ENCODE results near the gene MTNR1A. TPM values are rescaled to one million over a fixed set of nuclear protein-coding genes. Genes with fewer than 3 reads are reported as not detected.

MTNR1A gene
- total RNA-seq, 1 donor from 2014 or later = 0.98 TPM

GRCh38 chr4:186596850-186597390, 41.6 kb upstream of the MTNR1A start:
- H3K36me3 Mint-ChIP-seq (ENCODE audit: low read depth) = peaks cover 21% of the 10 kb centered on the region
- H3K4me3 Mint-ChIP-seq = no peak overlapping the region
- no peak overlapping the region for H3K27ac Mint-ChIP-seq (ENCODE audit: unreplicated experiment)
- no peaks in the 10 kb centered on the region for H3K4me1 Mint-ChIP-seq
- no peak for DNase-seq (ENCODE audit: low read depth, low spot score)
- TF ChIP-seq CTCF (conservative IDR thresholded peaks at IDR 0.05) = no peak
- no peaks in the 10 kb centered on the region for H3K27me3 Mint-ChIP-seq (ENCODE audit: low read depth)
- H3K9me3 Mint-ChIP-seq = no peaks in the 10 kb centered on the region

DNA sequence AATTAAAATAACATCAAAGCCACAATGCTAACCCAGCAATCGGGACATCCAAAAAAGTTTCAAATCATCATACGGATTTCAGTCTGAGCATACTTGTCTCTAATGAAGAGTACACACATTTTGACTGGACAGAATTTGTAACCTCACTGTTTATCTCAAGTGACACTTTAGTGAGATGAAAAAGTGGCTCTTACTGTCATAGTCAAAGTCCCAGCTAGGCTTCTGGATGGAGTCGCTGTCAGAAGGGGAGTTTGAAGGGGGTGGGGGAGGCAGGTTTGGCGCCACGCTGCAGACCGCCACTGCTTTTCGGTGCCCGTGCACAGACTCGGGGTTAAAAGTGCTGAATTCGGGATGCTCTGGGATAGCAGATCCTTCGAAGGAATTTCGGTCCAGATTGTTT, 41.0 kb upstream of the MTNR1A start:
- TF ChIP-seq CTCF (conservative IDR thresholded peaks at IDR 0.05) = no peak
- H3K9me3 Mint-ChIP-seq = no peaks in the 10 kb centered on the region
- no peaks in the 10 kb centered on the region for H3K4me1 Mint-ChIP-seq
- no peak overlapping the region for H3K27ac Mint-ChIP-seq (ENCODE audit: unreplicated experiment)
- no peak for DNase-seq (ENCODE audit: low read depth, low spot score)
- no peak overlapping the region for H3K4me3 Mint-ChIP-seq
- H3K27me3 Mint-ChIP-seq (ENCODE audit: low read depth) = no peaks in the 10 kb centered on the region
- H3K36me3 Mint-ChIP-seq (ENCODE audit: low read depth) = peaks cover 21% of the 10 kb centered on the region

DNA sequence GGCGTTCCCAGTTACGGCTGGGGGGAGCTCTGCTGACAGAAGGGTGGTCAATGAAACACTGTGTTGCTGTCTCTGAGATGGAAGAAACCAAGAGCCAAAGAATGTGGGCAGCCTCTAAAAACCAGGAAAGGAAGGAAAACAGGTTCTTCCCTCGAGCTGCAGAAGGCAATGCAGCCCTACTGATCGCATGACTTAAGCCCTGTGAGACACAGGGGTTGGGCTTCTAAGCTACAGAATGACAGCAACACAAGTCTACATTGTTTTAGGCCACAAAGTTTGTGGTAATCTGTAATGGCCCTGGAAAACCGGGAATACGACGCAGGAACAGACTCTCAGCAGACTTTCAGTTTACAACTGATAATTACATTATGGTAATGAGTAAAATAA, 38.2 kb upstream of the MTNR1A start:
- H3K36me3 Mint-ChIP-seq (ENCODE audit: low read depth) = peaks cover 21% of the 10 kb centered on the region
- no peak overlapping the region for H3K4me3 Mint-ChIP-seq
- no peak for TF ChIP-seq CTCF (conservative IDR thresholded peaks at IDR 0.05)
- no peak overlapping the region for H3K27ac Mint-ChIP-seq (ENCODE audit: unreplicated experiment)
- no peaks in the 10 kb centered on the region for H3K27me3 Mint-ChIP-seq (ENCODE audit: low read depth)
- DNase-seq (ENCODE audit: low read depth, low spot score) = no peak
- peaks cover 6% of the 10 kb centered on the region for H3K4me1 Mint-ChIP-seq
- no peaks in the 10 kb centered on the region for H3K9me3 Mint-ChIP-seq

- no peak overlapping the region for H3K4me3 Mint-ChIP-seq
- H3K9me3 Mint-ChIP-seq = no peaks in the 10 kb centered on the region
- no peaks in the 10 kb centered on the region for H3K27me3 Mint-ChIP-seq (ENCODE audit: low read depth)
- DNase-seq (ENCODE audit: low read depth, low spot score) = no peak
- no peak overlapping the region for H3K27ac Mint-ChIP-seq (ENCODE audit: unreplicated experiment)
- H3K36me3 Mint-ChIP-seq (ENCODE audit: low read depth) = peaks cover 20% of the 10 kb centered on the region
- peaks cover 6% of the 10 kb centered on the region for H3K4me1 Mint-ChIP-seq
- TF ChIP-seq CTCF (conservative IDR thresholded peaks at IDR 0.05) = no peak
Measured at GRCh38 chr4:186592966-186593586, 37.7 kb upstream of the MTNR1A start.

- no peak for TF ChIP-seq CTCF (conservative IDR thresholded peaks at IDR 0.05)
- no peaks in the 10 kb centered on the region for H3K9me3 Mint-ChIP-seq
- H3K4me1 Mint-ChIP-seq = peaks cover 6% of the 10 kb centered on the region
- peaks cover 17% of the 10 kb centered on the region for H3K36me3 Mint-ChIP-seq (ENCODE audit: low read depth)
- H3K27me3 Mint-ChIP-seq (ENCODE audit: low read depth) = no peaks in the 10 kb centered on the region
- no peak overlapping the region for H3K27ac Mint-ChIP-seq (ENCODE audit: unreplicated experiment)
- H3K4me3 Mint-ChIP-seq = no peak overlapping the region
- no peak for DNase-seq (ENCODE audit: low read depth, low spot score)
Measured at GRCh38 chr4:186592445-186592844, 37.1 kb upstream of the MTNR1A start.

Data from neural crest cell (in vitro differentiated cells).